GM12878 (cell line): ENCODE results near the gene MACF1. TPM values are rescaled to one million over a fixed set of nuclear protein-coding genes. Genes with fewer than 3 reads are reported as not detected.

Experiments
- ATAC-seq: fragments of 200-7000 bp; cut with Tn5 transposase; 3 replicates; pipeline ENCODE4 v1.9.1; 2020; ENCODE audit warnings: mild to moderate bottlenecking, moderate library complexity
- BruUV-seq: library from RNA; stranded (reverse); fragments of 400-500 nt; replicated peaks from 2 replicates; lab custom pipeline; 2021; lab: Mats Ljungman, UMichigan
- CTCF ChIA-PET: fragments of 300-600 bp; sonication (Branson Sonifier 250); formaldehyde crosslinking; extraction: SDS; loops from one replicate; lab custom pipeline; 2021; ENCODE audit warnings: inconsistent platforms; lab: Yijun Ruan, JAX
- POLR2A ChIA-PET: fragments of 350-600 bp; formaldehyde crosslinking; extraction: SDS; loops from one replicate; lab custom pipeline; 2021; ENCODE audit warnings: inconsistent platforms; lab: Charles Lee
- RAD21 ChIA-PET: fragments of 300-600 bp; sonication (Branson Sonifier 250); formaldehyde crosslinking; loops from one replicate; lab custom pipeline; 2023; ENCODE audit warnings: antibody characterized with exemption; ENCODE audit not compliant: unreplicated experiment; lab: Charles Lee
- SMC1A ChIA-PET: fragments of 300-600 bp; sonication (Branson Sonifier 250); formaldehyde crosslinking; loops from one replicate; lab custom pipeline; 2023; ENCODE audit not compliant: unreplicated experiment, uncharacterized antibody; lab: Charles Lee
- DNase-seq: peaks from one replicate; pipeline ENCODE4 v3.0.0-alpha.2; 2011; ENCODE audit warnings: low read depth, low spot score
- FAIRE-seq: peaks from 3 replicates; lab custom pipeline; 2011; peaks lifted over from hg19 to GRCh38; lab: Jason Lieb, UNC
- H2AFZ ChIP-seq: 2 replicates; pipeline ENCODE4 v1.6.0; 2011; ENCODE audit warnings: low read depth, low read length, control low read depth; ENCODE audit not compliant: control insufficient read depth
- H3K27ac ChIP-seq: 2 replicates; pipeline ENCODE4 v1.5.1; 2011; ENCODE audit warnings: control low read depth; ENCODE audit not compliant: control insufficient read depth, insufficient read depth
- H3K27me3 ChIP-seq, 2 experiments: replicated peaks in 1 of 2; 2 replicates each; pipeline versions ENCODE4 v1.6.0 to v1.6.1; 2011; ENCODE audit warnings: low read length in 1 of 2; ENCODE audit not compliant: control insufficient read depth in 2 of 2, insufficient read depth in 2 of 2
- H3K36me3 ChIP-seq, 2 experiments: 2 replicates each; pipeline ENCODE4 v1.5.1; 2011; ENCODE audit warnings: low read length in 1 of 2; ENCODE audit not compliant: control insufficient read depth in 2 of 2, insufficient read depth in 2 of 2
- H3K4me1 ChIP-seq: 2 replicates; pipeline ENCODE4 v1.6.1; 2011; ENCODE audit warnings: mild to moderate bottlenecking, low read length, moderate library complexity, mixed read lengths; ENCODE audit not compliant: control insufficient read depth, insufficient read depth
- H3K4me2 ChIP-seq: 2 replicates; pipeline ENCODE4 v1.6.0; 2011; ENCODE audit warnings: control low read depth; ENCODE audit not compliant: control insufficient read depth, insufficient read depth
- H3K4me3 ChIP-seq: fragments of 200-600 bp; sonication (generic); 2 replicates; pipeline ENCODE4 v1.5.1; 2016
- H3K79me2 ChIP-seq: 2 replicates; pipeline ENCODE4 v1.6.0; 2011; ENCODE audit warnings: low read length; ENCODE audit not compliant: control insufficient read depth, insufficient read depth
- H3K9ac ChIP-seq: 2 replicates; pipeline ENCODE4 v1.8.0; 2011; ENCODE audit warnings: low read length, control low read depth, mixed read lengths; ENCODE audit not compliant: control insufficient read depth, insufficient read depth
- H3K9me3 ChIP-seq: replicated peaks from 3 replicates; pipeline ENCODE4 v1.5.1; 2011; ENCODE audit warnings: mild to moderate bottlenecking, low read length; ENCODE audit not compliant: control insufficient read depth, insufficient read depth
- H4K20me1 ChIP-seq: 2 replicates; pipeline ENCODE4 v1.6.0; 2011; ENCODE audit not compliant: control insufficient read depth, insufficient read depth
- BRCA1 ChIP-seq: IDR thresholded peaks from 2 replicates; pipeline ENCODE4 v1.6.1; 2011; ENCODE audit warnings: low read depth, low read length, improper control_type of control experiment
- CEBPB ChIP-seq, 2 experiments: fragments of 150-350 bp in 1 of 2; IDR thresholded peaks; 2 replicates each; pipeline ENCODE4 v1.6.1; 2012 to 2014; ENCODE audit warnings: low read depth in 2 of 2, low read length in 2 of 2, borderline replicate concordance in 1 of 2, inconsistent platforms in 1 of 2
- CTCF ChIP-seq, 3 experiments: IDR thresholded peaks in 2 of 3; conservative IDR thresholded peaks in 1 of 3; 2 replicates each; pipeline ENCODE4 v1.5.1; 2011; ENCODE audit warnings: low read depth in 3 of 3, low read length in 3 of 3, mild to moderate bottlenecking in 3 of 3, control low read depth in 2 of 3, moderate library complexity in 2 of 3, inconsistent platforms in 1 of 3, mixed read lengths in 1 of 3; ENCODE audit not compliant: control insufficient read depth in 2 of 3, insufficient read depth in 1 of 3; ENCODE audit errors: extremely low read depth in 1 of 3
- ETV6 ChIP-seq, 2 experiments: fragments of 450-650 bp in 1 of 2; IDR thresholded peaks in 1 of 2; conservative IDR thresholded peaks in 1 of 2; 2 replicates each; pipeline ENCODE4 v1.6.1; 2014; ENCODE audit warnings: antibody characterized with exemption in 1 of 2, borderline replicate concordance in 1 of 2, low read depth in 1 of 2, mild to moderate bottlenecking in 1 of 2, moderate library complexity in 1 of 2
- EZH2 ChIP-seq: IDR thresholded peaks from 2 replicates; pipeline ENCODE4 v1.6.1; 2012; ENCODE audit warnings: low read depth, mild to moderate bottlenecking, control low read depth, inconsistent platforms, low read length, borderline replicate concordance; ENCODE audit not compliant: control insufficient read depth
- FOXK2 ChIP-seq: fragments of 450-650 bp; IDR thresholded peaks from 2 replicates; pipeline ENCODE4 v1.6.1; 2017; ENCODE audit warnings: mild to moderate bottlenecking, moderate library complexity
- GABPA ChIP-seq: IDR thresholded peaks from 2 replicates; pipeline ENCODE4 v1.6.1; 2014; ENCODE audit warnings: antibody characterized with exemption, low read depth, mild to moderate bottlenecking, inconsistent platforms
- HSF1 ChIP-seq: fragments of 150-350 bp; IDR thresholded peaks from 2 replicates; pipeline ENCODE4 v1.6.1; 2014; ENCODE audit warnings: mild to moderate bottlenecking, low read depth, low read length
- MXI1 ChIP-seq: fragments of 150-350 bp; IDR thresholded peaks from 2 replicates; pipeline ENCODE4 v1.6.1; 2011; ENCODE audit warnings: low read depth, mild to moderate bottlenecking, inconsistent platforms, low read length, improper control_type of control experiment
- PAX8 ChIP-seq: fragments of 450-650 bp; IDR thresholded peaks from 2 replicates; pipeline ENCODE4 v1.6.1; 2017; ENCODE audit warnings: mild to moderate bottlenecking, moderate library complexity
- PML ChIP-seq: IDR thresholded peaks from 2 replicates; pipeline ENCODE4 v1.6.1; 2012; ENCODE audit warnings: low read length, inconsistent platforms
- RAD51 ChIP-seq: fragments of 450-650 bp; IDR thresholded peaks from 2 replicates; pipeline ENCODE4 v1.6.1; 2016; ENCODE audit warnings: moderate library complexity, mild to moderate bottlenecking, inconsistent platforms
- SKIL ChIP-seq: fragments of 450-650 bp; IDR thresholded peaks from 2 replicates; pipeline ENCODE4 v1.6.1; 2017; ENCODE audit warnings: mild to moderate bottlenecking, low read depth, inconsistent platforms; ENCODE audit not compliant: poor library complexity, severe bottlenecking
- SPI1 ChIP-seq: IDR thresholded peaks from 2 replicates; pipeline ENCODE4 v1.6.1; 2011; ENCODE audit warnings: low read depth, mild to moderate bottlenecking, low read length, moderate library complexity, borderline replicate concordance; ENCODE audit not compliant: insufficient read depth
- SUZ12 ChIP-seq: fragments of 200-600 bp; sonication (generic); IDR thresholded peaks from one replicate; pipeline ENCODE4 v1.6.1; 2018; ENCODE audit warnings: antibody characterized with exemption, mild to moderate bottlenecking; ENCODE audit not compliant: unreplicated experiment
- TCF7 ChIP-seq: IDR thresholded peaks from 2 replicates; pipeline ENCODE4 v1.6.1; 2014; ENCODE audit warnings: antibody characterized with exemption, borderline replicate concordance
- ZNF217 ChIP-seq: fragments of 450-650 bp; IDR thresholded peaks from 2 replicates; pipeline ENCODE4 v1.6.1; 2017; ENCODE audit warnings: antibody characterized with exemption, mild to moderate bottlenecking
- ZNF622 ChIP-seq: fragments of 450-650 bp; IDR thresholded peaks from 2 replicates; pipeline ENCODE4 v1.6.1; 2017; ENCODE audit warnings: mild to moderate bottlenecking, inconsistent platforms
- whole genome bisulfite sequencing: methylation state at CpG from one replicate; pipeline ENCODE4 v1.1.6; 2016; ENCODE audit warnings: low lambda C conversion rate; ENCODE audit not compliant: insufficient replicate concordance, insufficient coverage; ENCODE audit errors: missing lambda C conversion rate; 5-methylcytosine and 5-hydroxymethylcytosine counted together
- in situ Hi-C: fragments of 300-500 bp; cut with MboI; formaldehyde crosslinking; loops from 9 replicates; pipeline ENCODE4 v1.14.3; 2018; ENCODE audit warnings: mixed read lengths
- intact Hi-C: fragments of 100-400 bp; cut with micrococcal nuclease; formaldehyde crosslinking; loops from one replicate; pipeline ENCODE4 v1.14.2; 2022; ENCODE audit not compliant: unreplicated experiment
- polyA plus RNA-seq, 11 experiments: library from polyadenylated mRNA; depleted of rRNA in 4 of 11; unstranded in 6 of 11; stranded (reverse) in 5 of 11; fragments of >200 nt; fragmentation: Nextera tagmentation in 4 of 11; fragmentation: Illumina TruSeq in 1 of 11; extraction: Ambion mirVana in 4 of 11; extraction: Trizol in 1 of 11; gene quantifications; 1 replicate in 1 of 11; 2 replicates in 10 of 11; pipeline versions ENCODE4 v1.2.1 to v1.2.3, GENCODE V29; 2011 to 2016; ENCODE audit warnings: inconsistent platforms in 2 of 11, missing spikeins in 2 of 11, low read depth in 1 of 11
- total RNA-seq, 4 experiments: library from RNA; depleted of rRNA in 3 of 4; stranded (reverse); fragments of >200 nt in 3 of 4; fragmentation: Illumina TruSeq in 1 of 4; extraction: Trizol in 1 of 4; gene quantifications; 2 replicates each; pipeline versions ENCODE4 v1.2.1 to v1.2.3, GENCODE V29; 2013 to 2021

Gene MACF1
- total and polyA plus RNA-seq, 10 of the 15 experiments (the other 5 are each of a cell fraction or from before 2014, with no cell fraction given): 15.5 to 201 (median 76.9) TPM

GRCh38 chr1:39481289-39481688, 276.8 kb downstream of the MACF1 start:
- DNase-seq (no peak), ATAC-seq (no peak), FAIRE-seq (no peak)
- in situ Hi-C loops (no loop called here), intact Hi-C loops (no loop called here)
- Histone ChIP-seq H3K27me3 (no peaks in the 10 kb centered on the region), H3K36me3 (peaks cover 5 to 32% of the 10 kb centered on the region in 2 experiments), H3K79me2 (no peaks in the 10 kb centered on the region), H3K9me3 (no peaks in the 10 kb centered on the region), H3K4me1 (no peaks in the 10 kb centered on the region), H3K4me2 (no peak overlapping the region), H3K9ac (no peak overlapping the region), H3K27ac (no peak overlapping the region), H4K20me1 (no peaks in the 10 kb centered on the region), H3K4me3 (no peak overlapping the region), H2AFZ (no peak overlapping the region)
- RAD21 ChIA-PET: no interaction called here
- WGBS: 98% methylated on average over 6 of the region's 6 CpGs
- BruUV-seq: no TSS peak
- no peak for TF ChIP-seq SUZ12
- no peak for TF ChIP-seq BRCA1
- no peak for TF ChIP-seq PAX8
- TF ChIP-seq GABPA: no peak
- TF ChIP-seq SKIL: no peak
- TF ChIP-seq PML: no peak
- TF ChIP-seq SPI1: no peak
- TF ChIP-seq EZH2: no peak
- no peak for TF ChIP-seq CEBPB (IDR thresholded peaks at IDR 0.05; ENCODE audit: borderline replicate concordance in 1 of 2, low read depth in 2 of 2, low read length in 2 of 2)
- TF ChIP-seq RAD51: no peak
- TF ChIP-seq ZNF622: no peak
- TF ChIP-seq MXI1: no peak
- no peak for TF ChIP-seq CTCF (IDR thresholded peaks at IDR 0.05 in 2 of 3, conservative IDR thresholded peaks at IDR 0.05 in 1 of 3; ENCODE audit: control insufficient read depth in 2 of 3, extremely low read depth in 1 of 3, insufficient read depth in 1 of 3, low read depth in 3 of 3, low read length in 3 of 3)
- no peak for TF ChIP-seq FOXK2
- TF ChIP-seq ETV6 (conservative IDR thresholded peaks at IDR 0.05 in 1 of 2, IDR thresholded peaks at IDR 0.05 in 1 of 2; ENCODE audit: borderline replicate concordance in 1 of 2, low read depth in 1 of 2): no peak
- no peak for TF ChIP-seq HSF1
- no peak for TF ChIP-seq ZNF217
- TF ChIP-seq TCF7: no peak
- POLR2A ChIA-PET: interaction anchor here (1.5 kb wide), 1 partner anchor 10 kb away, joined by 4 read pairs; no protein-coding TSS in a partner anchor
- SMC1A ChIA-PET: interaction anchor here (1.6 kb wide), 1 partner anchor 45 kb away, joined by 3 read pairs; no protein-coding TSS in a partner anchor
- CTCF ChIA-PET: interaction anchor here (0.7 to 1.9 kb wide), 3 partner anchors 63 to 382 kb away, joined by 3 to 6 read pairs (median 3); no protein-coding TSS in a partner anchor
